Stimulated activated CD8-positive, alpha-beta memory T cell treated with anti-CD3 and anti-CD28 coated beads, Interleukin-15, amount 100 ng/mL, for 48 hours (primary cell): ENCODE results near the gene IGDCC3.

Experiments
- DNase-seq, 2 donors: peaks; one replicate each; pipeline ENCODE4 v3.0.0-alpha.2; 2020; ENCODE audit warnings: low read depth in 2 of 2

Gene IGDCC3

GRCh38 chr15:65298731-65299130 lies 79.1 kb downstream of the IGDCC3 start:
- no peak for DNase-seq

- no peak for DNase-seq
These were observed 84.8 kb downstream of the IGDCC3 start for GRCh38 chr15:65292938-65293518.

- DNase-seq, result no peak
These were observed 87.6 kb downstream of the IGDCC3 start for GRCh38 chr15:65290228-65290627.

GRCh38 chr15:65289261-65289854 lies 88.4 kb downstream of the IGDCC3 start:
- no peak for DNase-seq

GRCh38 chr15:65287520-65287855 lies 90.3 kb downstream of the IGDCC3 start:
- DNase-seq, result no peak

DNA sequence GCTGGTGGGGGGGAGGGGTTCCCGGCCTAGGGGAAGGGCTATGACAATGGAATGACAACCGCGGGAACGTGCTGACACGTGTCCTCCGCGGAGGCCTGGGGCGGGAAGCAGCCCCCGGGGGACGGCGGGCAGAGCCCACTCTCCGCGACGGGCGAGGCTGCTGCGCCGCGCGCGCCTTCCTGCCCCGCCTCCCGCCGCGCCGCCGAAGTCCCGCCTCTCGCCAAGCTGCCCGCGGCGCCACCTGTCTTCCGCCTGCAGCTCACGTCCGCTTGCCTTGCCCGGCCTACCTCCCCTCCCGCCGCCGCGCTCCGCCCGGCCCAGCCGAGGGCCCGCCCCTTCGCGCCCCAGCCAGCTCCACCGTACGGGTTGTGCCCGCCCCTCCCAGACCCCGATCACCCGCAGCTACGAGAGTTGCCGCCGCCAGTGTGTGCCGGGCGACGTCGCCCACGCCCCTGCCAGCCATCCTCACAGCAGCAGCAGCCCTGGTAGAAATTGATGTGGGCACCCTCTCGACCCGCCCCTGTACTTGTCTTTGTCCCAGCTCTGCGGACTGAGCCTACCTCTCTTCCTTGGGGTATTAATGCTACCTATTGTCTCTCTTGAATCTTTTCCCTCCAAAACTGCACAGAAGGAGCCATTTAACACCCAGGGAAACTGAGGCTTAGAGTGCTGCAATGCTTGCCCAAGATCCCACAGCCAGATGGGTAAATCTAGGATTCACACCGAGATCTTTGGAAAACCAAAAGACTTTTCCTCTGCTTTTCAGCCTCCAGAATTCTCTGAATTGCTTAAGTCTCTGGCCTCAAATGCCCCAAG lies 90.9 kb downstream of the IGDCC3 start, which contains the start of gene PARP16:
TSS of gene PARP16 (minus strand) at position 180 of the 816 bp plus-strand sequence. CDS start 457 bp downstream, outside the sequence.
- DNase-seq, result peak; percentile 92 to 93

- DNase-seq, result peak in 1 of 2 donors; percentile 10
These were observed 91.6 kb downstream of the IGDCC3 start for GRCh38 chr15:65286069-65286703.

GRCh38 chr15:65285291-65286068 lies 92.3 kb downstream of the IGDCC3 start:
- DNase-seq, result no peak

DNA sequence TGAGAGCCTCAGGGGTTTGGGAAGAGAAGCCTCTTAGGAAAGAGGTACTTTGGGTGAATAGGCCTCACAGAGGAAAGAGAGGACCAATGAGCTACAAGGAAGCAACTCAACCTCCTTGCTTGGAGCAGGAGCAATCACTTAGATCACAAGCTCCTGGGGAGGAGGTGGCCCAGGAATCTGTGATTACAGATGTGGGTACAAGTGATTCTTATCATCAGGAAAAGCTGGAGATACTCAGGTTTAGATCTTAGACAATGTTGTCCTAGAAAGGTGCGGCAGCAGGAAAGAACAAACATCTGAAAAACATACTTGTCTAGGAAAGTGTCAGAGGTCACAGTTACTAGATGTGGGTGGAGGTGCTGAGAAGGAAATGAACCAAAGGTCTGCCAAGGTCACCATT lies 99.3 kb downstream of the IGDCC3 start:
- DNase-seq, result no peak
